Heart left ventricle (tissue), 13 donors: ENCODE measurements around the gene ZSCAN20.

Source experiments
- POLR2A ChIP-seq, 2 donors: fragments of 450-650 bp; IDR thresholded peaks; one replicate each; pipeline ENCODE4 v1.6.1; 2017; ENCODE audit warnings: antibody characterized with exemption in 2 of 2, mild to moderate bottlenecking in 2 of 2, moderate library complexity in 2 of 2
- TF ChIP-seq, protein P1 (sequence below), 12 donors: fragments of 200-600 bp; sonication (generic) in 4 of 12; IDR thresholded peaks; one replicate each; pipeline versions ENCODE4 v1.5.0 to v1.8.0; 2018 to 2022; ENCODE audit warnings: antibody characterized with exemption in 12 of 12, mild to moderate bottlenecking in 5 of 12
- donor health status: ischemic (EF 13 %, LVEDD 7.1; RV severe dilation, severe dysfunction).
- donor health status: DM: no; HTN: yes; CAD: no.
- donor health status: DM: no; HTN: no; CAD: no.
- donor health status: ischemic (EF 25% LVEDD 6.9; RV normal size, moderate dysfunction).
- donor health status: ischemic (EF 25% LVEDD 5.7; RV mildly dilated, moderate dysfunction).
- donor health status: ischemic (EF 35%, LVEDD 5.7; RV mildly dilated, moderate dysfunction).
- donor health status: nonischemic (EF 11% LVEDD 7.7; RV severe dilation, severe dysfunction).
- donor health status: DM: yes; HTN: yes; CAD: no.
- donor health status: PGD.
- donor health status: ischemic (EF 29% LVEDD 5.4; RV normal size, mild dysfunction).
- donor health status: nonischemic (EF 23%, LVEDD 6.1; RV moderate dilation, normal function).

DNA sequence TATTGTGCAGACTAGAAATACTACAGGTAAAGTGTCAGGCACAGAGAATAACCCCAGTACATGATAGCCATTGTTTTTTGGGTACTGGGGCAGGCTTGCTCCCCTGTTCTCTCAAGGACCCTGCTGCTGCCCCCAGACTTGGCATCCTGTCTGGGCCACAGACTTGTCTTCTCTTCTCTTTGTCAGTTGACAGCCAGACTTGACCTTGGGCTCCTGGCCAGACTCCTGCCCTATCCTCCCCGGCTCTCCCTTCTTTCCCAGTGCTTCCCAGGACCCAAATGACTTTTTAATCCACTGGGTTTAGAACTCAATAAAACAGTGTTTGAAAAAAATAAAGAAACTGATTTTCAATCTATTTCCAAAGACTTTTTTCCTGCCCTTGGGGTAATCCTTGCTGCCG is 43.2 kb downstream of the ZSCAN20 start:
- TF ChIP-seq, protein P1, sequence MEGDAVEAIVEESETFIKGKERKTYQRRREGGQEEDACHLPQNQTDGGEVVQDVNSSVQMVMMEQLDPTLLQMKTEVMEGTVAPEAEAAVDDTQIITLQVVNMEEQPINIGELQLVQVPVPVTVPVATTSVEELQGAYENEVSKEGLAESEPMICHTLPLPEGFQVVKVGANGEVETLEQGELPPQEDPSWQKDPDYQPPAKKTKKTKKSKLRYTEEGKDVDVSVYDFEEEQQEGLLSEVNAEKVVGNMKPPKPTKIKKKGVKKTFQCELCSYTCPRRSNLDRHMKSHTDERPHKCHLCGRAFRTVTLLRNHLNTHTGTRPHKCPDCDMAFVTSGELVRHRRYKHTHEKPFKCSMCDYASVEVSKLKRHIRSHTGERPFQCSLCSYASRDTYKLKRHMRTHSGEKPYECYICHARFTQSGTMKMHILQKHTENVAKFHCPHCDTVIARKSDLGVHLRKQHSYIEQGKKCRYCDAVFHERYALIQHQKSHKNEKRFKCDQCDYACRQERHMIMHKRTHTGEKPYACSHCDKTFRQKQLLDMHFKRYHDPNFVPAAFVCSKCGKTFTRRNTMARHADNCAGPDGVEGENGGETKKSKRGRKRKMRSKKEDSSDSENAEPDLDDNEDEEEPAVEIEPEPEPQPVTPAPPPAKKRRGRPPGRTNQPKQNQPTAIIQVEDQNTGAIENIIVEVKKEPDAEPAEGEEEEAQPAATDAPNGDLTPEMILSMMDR (IDR thresholded peaks at IDR 0.05), result no peak
- no peak for TF ChIP-seq POLR2A (IDR thresholded peaks at IDR 0.05)
